Hepatocyte (in vitro differentiated cells): ENCODE results near the gene NUFIP1. TPM values are rescaled to one million over a fixed set of nuclear protein-coding genes. Genes with fewer than 3 reads are reported as not detected.

Source experiments
- DNase-seq: peaks from one replicate; pipeline ENCODE4 v3.0.0-alpha.2; 2016; ENCODE audit warnings: low spot score
- H2AFZ ChIP-seq: fragments of 200-600 bp; sonication (generic); 2 replicates; pipeline ENCODE4 v1.6.0; 2016; ENCODE audit warnings: antibody characterized with exemption, mild to moderate bottlenecking
- H3K27ac ChIP-seq: fragments of 200-600 bp; sonication (generic); 2 replicates; pipeline ENCODE4 v1.5.1; 2016; ENCODE audit warnings: mild to moderate bottlenecking
- H3K27me3 ChIP-seq: fragments of 200-600 bp; sonication (generic); 2 replicates; pipeline ENCODE4 v1.6.1; 2016
- H3K36me3 ChIP-seq: fragments of 200-600 bp; sonication (generic); replicated peaks from 2 replicates; pipeline ENCODE4 v1.5.1; 2016; ENCODE audit warnings: low read depth; ENCODE audit not compliant: insufficient read depth
- H3K4me1 ChIP-seq: fragments of 200-600 bp; sonication (generic); 2 replicates; pipeline ENCODE4 v1.5.1; 2016; ENCODE audit warnings: mild to moderate bottlenecking, moderate library complexity; ENCODE audit not compliant: insufficient read depth
- H3K4me2 ChIP-seq: fragments of 200-600 bp; sonication (generic); 2 replicates; pipeline ENCODE4 v1.6.0; 2016
- H3K4me3 ChIP-seq: fragments of 200-600 bp; sonication (generic); 2 replicates; pipeline ENCODE4 v1.5.1; 2016; ENCODE audit warnings: mild to moderate bottlenecking
- H3K79me2 ChIP-seq: fragments of 200-600 bp; sonication (generic); 2 replicates; pipeline ENCODE4 v1.6.0; 2017; ENCODE audit warnings: mild to moderate bottlenecking
- H3K9me2 ChIP-seq: fragments of 200-600 bp; sonication (generic); replicated peaks from 2 replicates; pipeline ENCODE4 v1.6.0; 2017; ENCODE audit warnings: mild to moderate bottlenecking; ENCODE audit not compliant: insufficient read depth
- H3K9me3 ChIP-seq: fragments of 200-600 bp; sonication (generic); 2 replicates; pipeline ENCODE4 v1.5.1; 2016; ENCODE audit warnings: low read depth, mild to moderate bottlenecking
- H4K20me1 ChIP-seq: fragments of 200-600 bp; sonication (generic); 2 replicates; pipeline ENCODE4 v1.6.0; 2016; ENCODE audit warnings: mild to moderate bottlenecking; ENCODE audit not compliant: insufficient read depth, poor library complexity, severe bottlenecking
- CTCF ChIP-seq: fragments of 200-600 bp; sonication (generic); IDR thresholded peaks from 2 replicates; pipeline ENCODE4 v1.5.1; 2016; ENCODE audit warnings: antibody characterized with exemption, mild to moderate bottlenecking; ENCODE audit not compliant: poor library complexity
- EZH2 ChIP-seq: fragments of 200-600 bp; sonication (generic); IDR thresholded peaks from 2 replicates; pipeline ENCODE4 v1.6.1; 2016; ENCODE audit warnings: antibody characterized with exemption, mild to moderate bottlenecking, borderline replicate concordance
- EZH2phosphoT487 ChIP-seq: fragments of 200-600 bp; sonication (generic); IDR thresholded peaks from one replicate; pipeline ENCODE4 v1.6.1; 2018; ENCODE audit warnings: antibody characterized with exemption, mild to moderate bottlenecking, low read depth, moderate library complexity; ENCODE audit not compliant: unreplicated experiment, severe bottlenecking
- WGBS: methylation state at CpG from one replicate; pipeline ENCODE4 v1.1.6; 2016; ENCODE audit warnings: low lambda C conversion rate; ENCODE audit errors: missing lambda C conversion rate; 5-methylcytosine and 5-hydroxymethylcytosine counted together
- polyA plus RNA-seq: library from polyadenylated mRNA; unstranded; fragments of >200 nt; fragmentation: Nextera tagmentation; extraction: Ambion mirVana; gene quantifications from 2 replicates; pipeline ENCODE4 v1.2.1, GENCODE V29; 2016
- total RNA-seq: library from RNA; depleted of rRNA; stranded (reverse); fragments of >200 nt; gene quantifications from 2 replicates; pipeline ENCODE4 v1.2.3, GENCODE V29; 2014

Gene NUFIP1
- total RNA-seq = 3.3 and 4.3 TPM in 2 replicates
- 5.5 and 6.2 TPM in 2 replicates for polyA plus RNA-seq

- WGBS = under 1% methylated on average over 55 of the region's 66 CpGs
- Histone ChIP-seq H2AFZ (peak within 1 kb of the TSS; percentile 96), H3K4me1 (peaks cover 21% of the 10 kb centered on the region), H3K4me3 (peak within 1 kb of the TSS; percentile 85), H3K27ac (peak within 1 kb of the TSS; percentile 99), H3K27me3 (no peaks in the 10 kb centered on the region), H3K9me2 (no peaks in the 10 kb centered on the region), H3K9me3 (no peaks in the 10 kb centered on the region), H3K36me3 (no peaks in the 10 kb centered on the region), H3K4me2 (peak within 1 kb of the TSS; percentile 97), H4K20me1 (no peaks in the 10 kb centered on the region), H3K79me2 (peaks cover 95% of the 10 kb centered on the region)
- DNase-seq = peak; percentile 96
- no peak for TF ChIP-seq EZH2phosphoT487
- TF ChIP-seq EZH2 = no peak
- TF ChIP-seq CTCF = no peak
These were observed at the start of gene NUFIP1, which contains the start of gene GPALPP1 for GRCh38 chr13:44989071-44989889. Gene NUFIP1, minus strand, starts transcription at chr13:44989471. Its CDS starts 35 bp downstream, at chr13:44989436. Gene GPALPP1, plus strand, starts transcription at chr13:44989538. Its CDS starts 117 bp downstream, at chr13:44989655.

- Histone ChIP-seq H3K27me3 (no peaks in the 10 kb centered on the region), H4K20me1 (no peaks in the 10 kb centered on the region), H3K4me3 (no peak overlapping the region), H3K4me1 (no peaks in the 10 kb centered on the region), H3K4me2 (no peak overlapping the region), H2AFZ (no peak overlapping the region), H3K27ac (no peak overlapping the region), H3K79me2 (no peaks in the 10 kb centered on the region), H3K9me3 (no peaks in the 10 kb centered on the region), H3K36me3 (no peaks in the 10 kb centered on the region), H3K9me2 (no peaks in the 10 kb centered on the region)
- TF ChIP-seq EZH2 (no peak), CTCF (no peak), EZH2phosphoT487 (no peak)
- no peak for DNase-seq
These were observed 46.9 kb upstream of the NUFIP1 start for GRCh38 chr13:45036206-45036605.

- Histone ChIP-seq H3K4me2 (no peak overlapping the region), H3K36me3 (no peaks in the 10 kb centered on the region), H3K4me1 (no peaks in the 10 kb centered on the region), H2AFZ (no peak overlapping the region), H3K9me3 (no peaks in the 10 kb centered on the region), H3K27ac (no peak overlapping the region), H3K9me2 (no peaks in the 10 kb centered on the region), H3K79me2 (no peaks in the 10 kb centered on the region), H4K20me1 (no peaks in the 10 kb centered on the region), H3K4me3 (no peak overlapping the region), H3K27me3 (no peaks in the 10 kb centered on the region)
- 100% methylated on average over 2 of the region's 2 CpGs for WGBS
- DNase-seq = no peak
- TF ChIP-seq EZH2phosphoT487 (no peak), CTCF (no peak), EZH2 (no peak)
These were observed 45.1 kb upstream of the NUFIP1 start for GRCh38 chr13:45034342-45034741.
